NCI-H1105 treated with DMSO at 0.1 percent for 48 hours (cell line): ENCODE results near the gene TLK1.
A peak's percentile ranks its signal among the peaks of the same experiment; 100 is the strongest.
"Not testable (repeated sequence)": the region's sequence is repeated elsewhere in the genome, so short reads cannot be mapped to it uniquely, and the experiment has no call there.

ENCODE experiments used
- DNase-seq: peaks from one replicate; lab custom pipeline; 2025; lab: John Stamatoyannopoulos, UW

The TLK1 gene

GRCh38 chr2:171143670-171144062 is 17.0 kb downstream of the TLK1 start:
- no peak for DNase-seq

- DNase-seq: no peak
Observed at GRCh38 chr2:171142398-171142797, 18.3 kb downstream of the TLK1 start.

- no peak for DNase-seq
Observed at GRCh38 chr2:171141320-171141719, 19.4 kb downstream of the TLK1 start.

- no peak for DNase-seq
Observed at GRCh38 chr2:171139860-171140259, 20.8 kb downstream of the TLK1 start.

DNA sequence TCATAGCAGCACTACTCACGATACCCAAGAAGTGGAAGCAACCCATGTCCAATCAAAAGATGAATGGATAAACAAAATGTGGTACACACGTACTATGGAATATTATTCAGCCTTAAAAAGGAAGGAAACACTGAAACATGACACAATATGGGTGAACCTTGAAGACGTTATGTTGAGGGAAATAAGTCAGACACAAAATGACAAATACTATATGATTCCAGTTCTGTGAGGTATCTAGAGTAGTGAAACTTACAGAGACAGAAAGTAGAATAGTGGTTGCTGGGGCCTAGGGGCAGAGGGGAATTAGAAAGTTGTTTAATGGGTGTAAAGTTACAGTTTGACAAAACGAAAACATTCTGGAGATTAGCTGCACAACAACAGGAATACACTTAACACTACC is 24.7 kb downstream of the TLK1 start:
- no peak for DNase-seq

DNA sequence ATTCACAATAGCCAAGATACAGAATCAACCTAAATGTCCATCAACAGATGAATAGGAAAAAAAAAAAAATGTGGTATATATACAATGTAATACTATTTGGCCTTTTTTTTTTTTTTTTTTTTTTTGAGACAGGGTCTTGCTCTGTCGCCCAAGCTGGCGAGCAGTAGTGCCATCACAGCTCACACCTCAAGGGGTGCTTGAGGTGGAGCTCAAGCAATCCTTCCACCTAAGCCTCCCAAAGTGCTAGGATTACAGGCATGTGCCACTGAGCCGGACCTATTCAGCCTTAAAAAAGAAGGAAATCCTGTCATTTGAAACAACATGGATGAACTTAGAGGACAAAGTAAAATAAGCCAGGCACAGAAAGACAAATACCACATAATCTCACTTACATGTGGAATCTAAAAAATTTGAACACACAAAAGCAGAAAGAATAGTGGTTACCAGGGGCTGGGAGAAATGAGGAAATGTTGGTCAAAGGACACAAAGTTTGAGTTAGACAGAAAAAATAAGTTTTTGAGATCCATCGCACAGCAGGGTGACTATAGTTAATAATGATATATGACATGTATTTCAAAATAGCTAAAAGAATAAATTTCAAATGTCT is 26.0 kb downstream of the TLK1 start:
- no peak for DNase-seq

DNA sequence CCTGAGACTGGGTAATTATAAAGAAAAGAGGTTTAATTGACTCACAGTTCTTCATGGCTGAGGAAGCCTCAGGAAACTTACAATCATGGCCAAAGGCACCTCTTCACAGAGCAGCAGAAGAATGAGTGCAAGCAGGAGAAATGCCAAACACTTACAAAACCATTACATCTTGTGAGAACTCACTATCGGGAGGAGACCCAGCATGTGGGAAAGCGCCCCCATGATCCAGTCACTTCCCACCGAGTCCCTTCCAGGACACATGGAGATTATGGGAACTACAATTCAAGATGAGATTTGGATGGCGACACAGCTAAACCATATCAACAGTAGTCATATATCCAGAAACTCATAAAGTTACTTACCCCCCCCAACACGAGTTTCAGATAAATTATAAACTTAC is 28.6 kb downstream of the TLK1 start:
- DNase-seq: no peak

GRCh38 chr2:171128461-171128860 is 32.2 kb downstream of the TLK1 start:
- no peak for DNase-seq

DNA sequence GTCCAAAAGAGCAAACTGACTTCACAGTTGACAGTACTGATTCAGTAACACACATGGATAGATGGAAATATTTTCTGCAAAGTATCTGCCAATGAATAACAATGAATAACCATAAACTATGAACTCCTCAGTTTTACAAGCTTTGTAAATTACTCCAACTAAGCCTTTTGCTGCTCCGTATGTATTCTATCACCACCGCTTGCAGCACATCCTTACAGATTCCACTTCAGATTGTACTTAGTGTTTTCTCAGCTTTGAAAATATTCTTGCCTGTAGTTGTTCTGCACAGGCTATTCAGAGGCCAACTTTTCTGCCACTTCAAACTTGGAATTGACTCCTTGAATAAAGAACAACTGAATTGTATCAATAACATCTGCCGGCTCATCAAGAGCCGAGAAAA is 36.2 kb downstream of the TLK1 start:
- DNase-seq: peak; percentile 96

DNA sequence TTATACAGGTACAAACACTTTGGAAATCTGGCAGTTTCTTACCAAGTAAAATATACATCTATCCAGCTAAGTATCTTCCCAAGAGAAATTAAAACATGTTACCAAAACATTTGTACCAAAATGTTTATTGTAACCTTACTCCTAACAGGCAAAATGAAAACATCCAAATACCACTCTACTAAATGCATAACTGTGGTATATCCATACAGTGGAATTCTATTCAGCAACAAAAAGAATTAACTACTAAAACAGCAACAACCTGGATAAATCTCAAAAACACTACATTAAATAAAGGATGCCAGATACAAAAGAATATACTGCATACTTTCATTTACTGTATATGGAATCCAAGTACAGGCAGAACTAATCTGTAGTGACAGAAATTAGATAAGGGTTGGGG is 51.1 kb downstream of the TLK1 start:
- DNase-seq: no peak

- no peak for DNase-seq
Observed at GRCh38 chr2:171109020-171109419, 51.7 kb downstream of the TLK1 start.

DNA sequence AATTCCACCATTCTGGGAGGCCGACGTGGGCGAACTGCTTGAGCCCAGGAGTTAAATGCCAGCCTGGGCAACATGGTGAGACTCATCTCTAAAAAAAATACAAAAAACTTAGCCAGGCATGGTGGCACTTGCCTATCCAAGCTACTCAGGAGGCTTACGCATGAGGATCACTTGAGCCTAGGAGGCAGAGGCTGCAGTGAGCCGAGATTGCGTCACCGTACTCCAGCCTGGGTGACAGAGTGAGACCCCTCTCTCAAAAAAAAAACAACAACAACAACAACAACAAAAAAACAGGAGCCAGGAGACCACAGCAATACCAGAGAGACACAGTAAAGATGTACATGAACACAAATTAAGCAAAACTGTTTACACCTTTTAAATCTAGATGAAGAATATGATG is 52.9 kb downstream of the TLK1 start:
- no peak for DNase-seq

- DNase-seq: no peak
Observed at GRCh38 chr2:171104379-171104778, 56.3 kb downstream of the TLK1 start.

GRCh38 chr2:171102802-171103201 is 57.9 kb downstream of the TLK1 start:
- DNase-seq: no peak

DNA sequence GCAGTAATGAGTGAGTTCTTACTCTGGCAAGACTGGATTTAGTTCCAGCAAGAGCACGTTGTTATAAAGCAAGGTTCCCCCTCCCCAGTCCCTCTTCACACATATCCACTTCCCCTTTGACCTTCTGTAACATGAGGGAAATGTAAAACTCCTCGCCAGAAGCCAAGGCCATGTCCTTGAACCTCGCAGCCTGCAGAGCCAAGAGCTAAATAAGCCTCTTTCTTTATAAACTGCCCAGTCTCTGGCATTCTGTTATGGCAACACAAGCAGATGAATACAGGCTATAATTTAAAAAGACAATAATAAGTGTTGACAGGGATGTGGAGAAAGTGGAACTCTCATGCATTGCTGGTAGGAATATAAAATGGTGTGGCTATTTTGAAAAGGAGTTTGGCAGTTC is 60.3 kb downstream of the TLK1 start:
- no peak for DNase-seq

DNA sequence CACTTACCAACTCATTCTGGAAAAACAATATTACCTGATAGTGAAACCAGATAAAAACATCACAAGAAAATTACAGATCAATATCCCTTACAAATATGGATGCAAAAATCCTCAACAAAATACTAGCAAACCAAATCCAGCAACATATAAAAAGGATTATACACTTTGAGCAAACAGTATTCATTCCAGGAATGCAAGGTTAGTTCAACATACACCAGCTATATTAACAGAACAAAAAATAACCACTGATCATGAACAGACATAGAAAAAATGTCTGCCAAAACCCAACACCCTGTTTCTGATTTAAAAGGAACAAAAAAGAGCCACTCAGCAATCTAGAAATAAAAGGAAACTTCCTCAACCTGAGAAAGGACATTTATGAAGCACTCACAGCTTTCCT is 62.1 kb downstream of the TLK1 start:
- no peak for DNase-seq

DNA sequence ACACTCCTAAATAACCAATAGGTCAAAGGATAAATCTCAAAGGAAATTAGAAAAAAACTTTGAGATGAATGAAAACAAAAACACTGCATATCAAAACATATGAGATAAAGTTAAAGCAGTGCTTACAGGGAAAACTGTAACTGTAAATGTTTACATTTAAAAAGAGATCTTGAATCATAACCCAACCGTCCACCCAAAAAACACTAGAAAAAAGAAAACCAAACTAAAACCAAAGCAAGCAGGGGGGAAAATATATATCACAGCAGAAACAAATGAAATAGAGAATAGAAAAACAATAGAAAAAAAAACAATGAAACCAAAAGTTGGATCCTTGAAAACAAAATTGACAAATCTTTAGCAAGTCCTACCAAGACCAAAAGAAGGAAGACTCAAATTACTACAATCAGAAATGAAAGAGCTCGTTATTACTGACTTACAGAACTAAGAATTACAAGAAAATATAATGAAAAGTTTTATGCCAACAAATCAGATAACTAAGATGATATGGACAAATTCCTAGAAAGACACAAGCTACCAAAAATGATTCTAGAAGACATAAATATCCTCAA is 65.6 kb downstream of the TLK1 start:
- no peak for DNase-seq

DNA sequence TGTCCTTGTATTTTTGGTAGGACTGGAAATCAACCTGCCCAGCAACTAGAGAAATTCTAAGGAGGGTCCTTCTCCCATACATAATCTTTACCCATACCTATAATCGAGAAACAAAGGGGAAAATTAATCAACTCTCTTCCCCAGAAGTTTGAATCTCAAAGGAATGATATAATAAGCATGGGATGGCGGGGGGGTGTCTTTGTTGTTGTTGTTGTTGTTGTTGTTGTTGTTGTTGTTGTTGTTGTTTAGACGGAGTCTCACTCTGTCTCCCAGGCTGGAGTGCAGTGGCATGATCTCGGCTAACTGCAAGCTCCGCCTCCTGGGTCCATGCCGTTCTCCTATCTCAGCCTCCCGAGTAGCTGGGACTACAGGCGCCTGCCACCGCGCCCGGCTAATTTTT is 69.2 kb downstream of the TLK1 start:
- DNase-seq: not testable (repeated sequence)

GRCh38 chr2:171089489-171089888 is 71.2 kb downstream of the TLK1 start:
- no peak for DNase-seq

- no peak for DNase-seq
Observed at GRCh38 chr2:171088057-171088834, 72.4 kb downstream of the TLK1 start.

- DNase-seq: no peak
Observed at GRCh38 chr2:171087547-171087946, 73.1 kb downstream of the TLK1 start.

DNA sequence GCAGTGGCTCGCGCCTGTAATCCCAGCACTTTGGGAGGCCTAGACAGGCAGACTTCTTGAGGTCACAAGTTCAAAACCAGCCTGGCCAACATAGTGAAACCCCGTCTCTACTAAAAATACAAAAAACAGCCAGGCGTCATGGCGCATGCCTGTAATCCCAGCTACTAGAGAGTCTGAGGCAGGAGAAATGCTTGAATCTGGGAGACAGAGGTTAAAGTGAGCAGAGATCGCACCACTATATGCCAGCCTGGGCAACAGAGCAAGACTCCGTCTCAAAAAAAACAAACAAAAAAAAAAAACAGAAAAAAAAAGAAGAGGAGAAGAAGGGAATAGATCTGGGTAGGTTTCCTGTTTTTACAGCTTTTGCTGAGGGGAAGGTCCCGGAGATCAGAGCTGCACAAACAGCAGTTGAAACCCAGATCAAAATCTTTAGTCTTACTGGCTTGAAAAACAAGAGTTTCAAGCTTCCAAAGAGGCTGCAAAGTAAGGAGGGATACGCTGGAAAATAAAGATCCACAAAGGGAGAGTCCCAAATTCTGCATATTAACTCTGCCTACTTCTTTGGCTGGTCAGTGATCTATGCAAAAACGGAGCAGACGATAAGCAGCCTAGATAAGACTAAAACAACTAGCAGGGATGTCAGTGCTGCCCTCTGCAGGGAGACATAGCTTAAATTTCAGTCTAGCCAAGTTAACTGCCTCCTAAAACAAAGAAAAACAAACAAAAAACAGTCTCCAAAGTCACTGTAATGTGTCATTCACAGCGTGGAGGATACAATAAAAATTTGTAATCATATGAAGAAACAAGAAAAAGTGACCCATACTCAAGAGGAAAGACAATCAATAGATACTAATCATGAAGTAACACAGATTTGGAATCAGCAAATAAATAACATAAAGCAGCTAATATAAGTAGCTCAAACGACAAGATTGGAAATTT is 74.1 kb downstream of the TLK1 start:
- DNase-seq: no peak
